ENCODE data around the gene FPGT.
"Not testable (repeated sequence)": the region's sequence is repeated elsewhere in the genome, so short reads cannot be mapped to it uniquely, and the experiment has no call there.

The FPGT gene

GRCh38 chr1:74236440-74236839 is 38.4 kb downstream of the FPGT start:
- no peak for DNase-seq
- H3K27me3 Mint-ChIP-seq = no peaks in the 10 kb centered on the region
- H3K27ac Mint-ChIP-seq = no peak overlapping the region
- H3K36me3 Mint-ChIP-seq (ENCODE audit: low read depth) = no peaks in the 10 kb centered on the region
- H3K4me3 Mint-ChIP-seq = no peak overlapping the region
- peaks cover 7% of the 10 kb centered on the region for H3K9me3 Mint-ChIP-seq
- H3K4me1 Mint-ChIP-seq = no peaks in the 10 kb centered on the region
- no peak for ATAC-seq

GRCh38 chr1:74237035-74237434 is 39.0 kb downstream of the FPGT start:
- Mint-ChIP-seq H3K27ac (no peak overlapping the region), H3K9me3 (peaks cover 5% of the 10 kb centered on the region), H3K4me3 (no peak overlapping the region), H3K36me3 (ENCODE audit: low read depth) (no peaks in the 10 kb centered on the region), H3K4me1 (no peaks in the 10 kb centered on the region), H3K27me3 (no peaks in the 10 kb centered on the region)
- DNase-seq (no peak), ATAC-seq (no peak)

- no peak overlapping the region for H3K27ac Mint-ChIP-seq
- H3K4me3 Mint-ChIP-seq = no peak overlapping the region
- no peaks in the 10 kb centered on the region for H3K9me3 Mint-ChIP-seq
- no peaks in the 10 kb centered on the region for H3K27me3 Mint-ChIP-seq
- H3K36me3 Mint-ChIP-seq (ENCODE audit: low read depth) = no peaks in the 10 kb centered on the region
- ATAC-seq = no peak
- H3K4me1 Mint-ChIP-seq = no peaks in the 10 kb centered on the region
- no peak for DNase-seq
Measured at GRCh38 chr1:74237787-74238186, 39.7 kb downstream of the FPGT start.

- Mint-ChIP-seq H3K9me3 (no peaks in the 10 kb centered on the region), H3K27ac (no peak overlapping the region), H3K4me1 (no peaks in the 10 kb centered on the region), H3K4me3 (no peak overlapping the region), H3K27me3 (no peaks in the 10 kb centered on the region), H3K36me3 (ENCODE audit: low read depth) (no peaks in the 10 kb centered on the region)
- no peak for ATAC-seq
- no peak for DNase-seq
Measured at GRCh38 chr1:74245168-74245772, 47.2 kb downstream of the FPGT start.

GRCh38 chr1:74246315-74246714 is 48.3 kb downstream of the FPGT start:
- no peak overlapping the region for H3K4me3 Mint-ChIP-seq
- H3K27me3 Mint-ChIP-seq = no peaks in the 10 kb centered on the region
- ATAC-seq (no peak), DNase-seq (no peak)
- H3K9me3 Mint-ChIP-seq = no peaks in the 10 kb centered on the region
- no peak overlapping the region for H3K27ac Mint-ChIP-seq
- no peaks in the 10 kb centered on the region for H3K36me3 Mint-ChIP-seq (ENCODE audit: low read depth)
- H3K4me1 Mint-ChIP-seq = no peaks in the 10 kb centered on the region

GRCh38 chr1:74247881-74248528 is 50.0 kb downstream of the FPGT start:
- Mint-ChIP-seq H3K27me3 (no peaks in the 10 kb centered on the region), H3K36me3 (ENCODE audit: low read depth) (no peaks in the 10 kb centered on the region), H3K27ac (no peak overlapping the region), H3K4me3 (no peak overlapping the region), H3K4me1 (no peaks in the 10 kb centered on the region), H3K9me3 (no peaks in the 10 kb centered on the region)
- DNase-seq = no peak
- no peak for ATAC-seq

GRCh38 chr1:74253243-74253824 is 55.3 kb downstream of the FPGT start:
- H3K4me3 Mint-ChIP-seq; H3K36me3 Mint-ChIP-seq (ENCODE audit: low read depth); DNase-seq; H3K4me1 Mint-ChIP-seq; H3K27ac Mint-ChIP-seq; H3K9me3 Mint-ChIP-seq; H3K27me3 Mint-ChIP-seq; ATAC-seq: not testable (repeated sequence)

All from activated naive CD8-positive, alpha-beta T cell treated with anti-CD3 and anti-CD28 coated beads, Interleukin-2, amount 50 U/mL, for 24 hours (primary cell).